SK-N-SH (cell line): ENCODE measurements around the gene ENTPD3.

Experiments used
- CHD2 ChIP-seq: fragments of 150-350 bp; IDR thresholded peaks from 2 replicates; pipeline ENCODE4 v1.6.1; 2018; ENCODE audit warnings: low read length; ENCODE audit not compliant: partially characterized antibody
- ELF1 ChIP-seq: IDR thresholded peaks from 2 replicates; pipeline ENCODE4 v1.4.0; 2012
- EP300 ChIP-seq, 2 experiments: IDR thresholded peaks; 2 replicates each; pipeline versions ENCODE4 v1.4.0 to v1.6.1; 2012; ENCODE audit warnings: borderline replicate concordance in 1 of 2, low read depth in 1 of 2, low read length in 1 of 2
- GABPA ChIP-seq: IDR thresholded peaks from 2 replicates; pipeline ENCODE4 v1.4.0; 2012; ENCODE audit warnings: low read depth, mild to moderate bottlenecking
- PBX3 ChIP-seq: IDR thresholded peaks from 2 replicates; pipeline ENCODE4; 2012
- POLR2AphosphoS5 ChIP-seq: IDR thresholded peaks from 2 replicates; pipeline ENCODE4 v1.6.1; 2012; ENCODE audit warnings: low read depth, low read length
- REST ChIP-seq: IDR thresholded peaks from 2 replicates; pipeline ENCODE4 v1.6.1; 2012; ENCODE audit warnings: mild to moderate bottlenecking, low read depth, low read length, moderate library complexity
- RXRA ChIP-seq: IDR thresholded peaks from 2 replicates; pipeline ENCODE4 v1.4.0; 2012; ENCODE audit warnings: low read depth, mild to moderate bottlenecking, borderline replicate concordance
- SIN3A ChIP-seq: IDR thresholded peaks from 2 replicates; pipeline ENCODE4 v1.6.1; 2012; ENCODE audit warnings: low read depth, mild to moderate bottlenecking, low read length, moderate library complexity, borderline replicate concordance
- TCF12 ChIP-seq: IDR thresholded peaks from 2 replicates; pipeline ENCODE4 v1.4.0; 2012
- TEAD4 ChIP-seq: IDR thresholded peaks from 2 replicates; pipeline ENCODE4 v1.4.0; 2012; ENCODE audit warnings: mild to moderate bottlenecking, borderline replicate concordance; ENCODE audit not compliant: insufficient read depth
- ZBTB33 ChIP-seq: IDR thresholded peaks from 2 replicates; pipeline ENCODE4 v1.4.0; 2012; ENCODE audit warnings: low read depth, borderline replicate concordance
- TF ChIP-seq, protein P1 (sequence below): fragments of 200-600 bp; sonication (generic); IDR thresholded peaks from 2 replicates; pipeline ENCODE4 v1.6.1; 2017; ENCODE audit warnings: antibody characterized with exemption, mild to moderate bottlenecking, moderate library complexity
- TF ChIP-seq, protein P2 (sequence below): IDR thresholded peaks from 2 replicates; pipeline ENCODE4 v1.4.0; 2012; ENCODE audit warnings: low read depth

- TF ChIP-seq, protein P1, sequence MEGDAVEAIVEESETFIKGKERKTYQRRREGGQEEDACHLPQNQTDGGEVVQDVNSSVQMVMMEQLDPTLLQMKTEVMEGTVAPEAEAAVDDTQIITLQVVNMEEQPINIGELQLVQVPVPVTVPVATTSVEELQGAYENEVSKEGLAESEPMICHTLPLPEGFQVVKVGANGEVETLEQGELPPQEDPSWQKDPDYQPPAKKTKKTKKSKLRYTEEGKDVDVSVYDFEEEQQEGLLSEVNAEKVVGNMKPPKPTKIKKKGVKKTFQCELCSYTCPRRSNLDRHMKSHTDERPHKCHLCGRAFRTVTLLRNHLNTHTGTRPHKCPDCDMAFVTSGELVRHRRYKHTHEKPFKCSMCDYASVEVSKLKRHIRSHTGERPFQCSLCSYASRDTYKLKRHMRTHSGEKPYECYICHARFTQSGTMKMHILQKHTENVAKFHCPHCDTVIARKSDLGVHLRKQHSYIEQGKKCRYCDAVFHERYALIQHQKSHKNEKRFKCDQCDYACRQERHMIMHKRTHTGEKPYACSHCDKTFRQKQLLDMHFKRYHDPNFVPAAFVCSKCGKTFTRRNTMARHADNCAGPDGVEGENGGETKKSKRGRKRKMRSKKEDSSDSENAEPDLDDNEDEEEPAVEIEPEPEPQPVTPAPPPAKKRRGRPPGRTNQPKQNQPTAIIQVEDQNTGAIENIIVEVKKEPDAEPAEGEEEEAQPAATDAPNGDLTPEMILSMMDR, result no peak
- TF ChIP-seq PBX3, result no peak
- no peak for TF ChIP-seq TEAD4
- no peak for TF ChIP-seq TCF12
- TF ChIP-seq POLR2AphosphoS5, result no peak
- TF ChIP-seq SIN3A, result no peak
- no peak for TF ChIP-seq ELF1
- no peak for TF ChIP-seq ZBTB33
- no peak for TF ChIP-seq RXRA
- TF ChIP-seq REST, result no peak
- no peak for TF ChIP-seq GABPA
- TF ChIP-seq CHD2, result no peak
- TF ChIP-seq, protein P2, sequence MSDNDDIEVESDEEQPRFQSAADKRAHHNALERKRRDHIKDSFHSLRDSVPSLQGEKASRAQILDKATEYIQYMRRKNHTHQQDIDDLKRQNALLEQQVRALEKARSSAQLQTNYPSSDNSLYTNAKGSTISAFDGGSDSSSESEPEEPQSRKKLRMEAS, result no peak
- no peak for TF ChIP-seq EP300 (IDR thresholded peaks at IDR 0.05; ENCODE audit: borderline replicate concordance in 1 of 2, low read depth in 1 of 2, low read length in 1 of 2)
Measured at GRCh38 chr3:40339871-40340270, 47.1 kb upstream of the ENTPD3 start.
